ENCODE results near the gene ITGA5.

- TF ChIP-seq POLR2A (IDR thresholded peaks at IDR 0.05; ENCODE audit: extremely low read depth, insufficient read length) (no peak), CTCF (IDR thresholded peaks at IDR 0.05; ENCODE audit: low read depth, low read length) (no peak), MAX (IDR thresholded peaks at IDR 0.05; ENCODE audit: low read depth, low read length) (no peak), MYC (IDR thresholded peaks at IDR 0.05; ENCODE audit: low read depth, low read length) (no peak)
Observed at GRCh38 chr12:54432815-54433164, 13.7 kb upstream of the ITGA5 start.

Measured in NB4 (cell line).